ENCODE measurements around the gene IL17B. TPM values are rescaled to one million over a fixed set of nuclear protein-coding genes. Genes with fewer than 3 reads are reported as not detected.

IL17B gene
- total RNA-seq, 1 experiment from 2014 or later: not detected

GRCh38 chr5:149355688-149356087 lies 23.4 kb downstream of the IL17B start:
- no TSS peak for BruUV-seq (replicated peaks)
- TF ChIP-seq CTCF (IDR thresholded peaks at IDR 0.05; ENCODE audit: unreplicated experiment): no peak
- peaks cover 48% of the 10 kb centered on the region for H3K36me3 Mint-ChIP-seq (ENCODE audit: insufficient read depth, unreplicated experiment)
- no peak overlapping the region for H3K4me3 Mint-ChIP-seq (ENCODE audit: unreplicated experiment)
- CTCF ChIA-PET: interaction anchor here (0.6 to 46.8 kb wide), 7 partner anchors 11 to 861 kb away, joined by 3 to 1231 read pairs (median 3); partner anchors contain the start of gene GRPEL2
- H3K9me3 Mint-ChIP-seq (ENCODE audit: unreplicated experiment): no peaks in the 10 kb centered on the region
- no peak for DNase-seq (ENCODE audit: unreplicated experiment)
- H3K27ac Mint-ChIP-seq (ENCODE audit: low read depth, unreplicated experiment): no peak overlapping the region
- POLR2A ChIA-PET: interaction anchor here (0.6 to 8.5 kb wide), 5 partner anchors 12 to 78 kb away, joined by 3 to 134 read pairs (median 38); partner anchors contain the start of gene GRPEL2
- no peaks in the 10 kb centered on the region for H3K27me3 Mint-ChIP-seq (ENCODE audit: insufficient read depth, unreplicated experiment)
- intact Hi-C loops (cut with micrococcal nuclease): loop anchor here (5.0 kb wide), 2 partner anchors 33 to 83 kb away; partner anchors contain the start of gene AFAP1L1
- peaks cover 12% of the 10 kb centered on the region for H3K4me1 Mint-ChIP-seq (ENCODE audit: insufficient read depth, unreplicated experiment)

- no peak overlapping the region for H3K4me3 Mint-ChIP-seq (ENCODE audit: unreplicated experiment)
- no peak for DNase-seq (ENCODE audit: unreplicated experiment)
- peaks cover 66% of the 10 kb centered on the region for H3K36me3 Mint-ChIP-seq (ENCODE audit: insufficient read depth, unreplicated experiment)
- TF ChIP-seq CTCF (IDR thresholded peaks at IDR 0.05; ENCODE audit: unreplicated experiment): no peak
- ChIA-PET POLR2A (interaction anchor here (1.3 to 8.5 kb wide), 3 partner anchors 10 to 33 kb away, joined by 6 to 134 read pairs (median 38); partner anchors contain the start of gene GRPEL2), CTCF (interaction anchor here (1.3 to 46.8 kb wide), 3 partner anchors 16 to 37 kb away, joined by 3 to 1231 read pairs (median 356); no protein-coding TSS in a partner anchor)
- BruUV-seq (replicated peaks): TSS peak; percentile 1
- H3K27me3 Mint-ChIP-seq (ENCODE audit: insufficient read depth, unreplicated experiment): no peaks in the 10 kb centered on the region
- H3K4me1 Mint-ChIP-seq (ENCODE audit: insufficient read depth, unreplicated experiment): peaks cover 10% of the 10 kb centered on the region
- H3K9me3 Mint-ChIP-seq (ENCODE audit: unreplicated experiment): no peaks in the 10 kb centered on the region
- intact Hi-C loops (cut with micrococcal nuclease): no loop called here
- no peak overlapping the region for H3K27ac Mint-ChIP-seq (ENCODE audit: low read depth, unreplicated experiment)
Observed at GRCh38 chr5:149353911-149354310, 25.2 kb downstream of the IL17B start.

- Mint-ChIP-seq H3K27me3 (ENCODE audit: insufficient read depth, unreplicated experiment) (no peaks in the 10 kb centered on the region), H3K4me1 (ENCODE audit: insufficient read depth, unreplicated experiment) (peaks cover 11% of the 10 kb centered on the region), H3K27ac (ENCODE audit: low read depth, unreplicated experiment) (no peak overlapping the region), H3K9me3 (ENCODE audit: unreplicated experiment) (no peaks in the 10 kb centered on the region), H3K36me3 (ENCODE audit: insufficient read depth, unreplicated experiment) (peaks cover 81% of the 10 kb centered on the region), H3K4me3 (ENCODE audit: unreplicated experiment) (no peak overlapping the region)
- BruUV-seq (replicated peaks): no TSS peak
- intact Hi-C loops (cut with micrococcal nuclease): no loop called here
- DNase-seq (ENCODE audit: unreplicated experiment): no peak
- no peak for TF ChIP-seq CTCF (IDR thresholded peaks at IDR 0.05; ENCODE audit: unreplicated experiment)
- CTCF ChIA-PET: interaction anchor here (0.6 to 46.8 kb wide), 3 partner anchors 18 to 38 kb away, joined by 4 to 1231 read pairs (median 356); no protein-coding TSS in a partner anchor
- POLR2A ChIA-PET: no interaction called here
Observed at GRCh38 chr5:149352169-149352568, 26.9 kb downstream of the IL17B start.

- CTCF ChIA-PET: interaction anchor here (0.8 to 46.8 kb wide), 4 partner anchors 8 to 33 kb away, joined by 6 to 1231 read pairs (median 182); partner anchors contain the start of gene PCYOX1L
- intact Hi-C loops (cut with micrococcal nuclease): no loop called here
- DNase-seq (ENCODE audit: unreplicated experiment): no peak
- BruUV-seq (replicated peaks): no TSS peak
- TF ChIP-seq CTCF (IDR thresholded peaks at IDR 0.05; ENCODE audit: unreplicated experiment): no peak
- no peak overlapping the region for H3K4me3 Mint-ChIP-seq (ENCODE audit: unreplicated experiment)
- peaks cover 22% of the 10 kb centered on the region for H3K4me1 Mint-ChIP-seq (ENCODE audit: insufficient read depth, unreplicated experiment)
- POLR2A ChIA-PET: interaction anchor here (0.7 to 0.9 kb wide), 2 partner anchors 8 to 29 kb away, joined by 3 read pairs; partner anchors contain the start of gene PCYOX1L
- peaks cover 74% of the 10 kb centered on the region for H3K36me3 Mint-ChIP-seq (ENCODE audit: insufficient read depth, unreplicated experiment)
- H3K9me3 Mint-ChIP-seq (ENCODE audit: unreplicated experiment): no peaks in the 10 kb centered on the region
- peak overlapping the region; percentile 44 for H3K27ac Mint-ChIP-seq (ENCODE audit: low read depth, unreplicated experiment)
- no peaks in the 10 kb centered on the region for H3K27me3 Mint-ChIP-seq (ENCODE audit: insufficient read depth, unreplicated experiment)
Observed at GRCh38 chr5:149349382-149349781, 29.7 kb downstream of the IL17B start.

Measured in MCF 10A (cell line).